Mesenchymal stem cell (in vitro differentiated cells and primary cell): ENCODE measurements around the gene SOX21.

ENCODE experiments used
- DNase-seq: peaks from one replicate; pipeline ENCODE4 v3.0.0-alpha.2; 2013
- H2AFZ ChIP-seq: one replicate; pipeline ENCODE4 v1.6.1; 2013; ENCODE audit warnings: low read depth, mild to moderate bottlenecking, control low read depth, inconsistent platforms, low read length, moderate library complexity
- H2AK5ac ChIP-seq: 2 replicates; pipeline ENCODE4 v1.6.1; 2013; ENCODE audit warnings: low read length, moderate library complexity, mild to moderate bottlenecking, inconsistent platforms; ENCODE audit not compliant: severe bottlenecking
- H2BK120ac ChIP-seq: one replicate; pipeline ENCODE4 v1.6.1; 2013; ENCODE audit warnings: low read depth, mild to moderate bottlenecking, inconsistent platforms, low read length, moderate library complexity
- H2BK12ac ChIP-seq, 2 experiments: one replicate each; pipeline ENCODE4 v1.6.1; 2013; ENCODE audit warnings: inconsistent platforms in 2 of 2, low read length in 2 of 2, mild to moderate bottlenecking in 2 of 2, moderate library complexity in 2 of 2, control low read depth in 1 of 2
- H2BK15ac ChIP-seq: one replicate; pipeline ENCODE4 v1.6.1; 2013; ENCODE audit warnings: mild to moderate bottlenecking, low read depth, inconsistent platforms; ENCODE audit not compliant: poor library complexity, severe bottlenecking
- H2BK5ac ChIP-seq: 2 replicates; pipeline ENCODE4 v1.6.1; 2013; ENCODE audit warnings: low read depth, mild to moderate bottlenecking, low read length, control low read depth, inconsistent platforms; ENCODE audit not compliant: poor library complexity, severe bottlenecking
- H3K14ac ChIP-seq, 2 experiments: one replicate each; pipeline ENCODE4 v1.6.1; 2013; ENCODE audit warnings: inconsistent platforms in 2 of 2, low read length in 2 of 2, control low read depth in 1 of 2, mild to moderate bottlenecking in 1 of 2, moderate library complexity in 1 of 2
- H3K18ac ChIP-seq, 2 experiments: one replicate each; pipeline ENCODE4 v1.6.1; 2013; ENCODE audit warnings: inconsistent platforms in 2 of 2, low read length in 2 of 2, control low read depth in 1 of 2, low read depth in 1 of 2, mild to moderate bottlenecking in 1 of 2
- H3K23ac ChIP-seq, 2 experiments: one replicate each; pipeline ENCODE4 v1.6.1; 2013; ENCODE audit warnings: inconsistent platforms in 2 of 2, low read length in 2 of 2, mild to moderate bottlenecking in 2 of 2, moderate library complexity in 2 of 2, control low read depth in 1 of 2
- H3K27ac ChIP-seq: 2 replicates; pipeline ENCODE4 v1.5.1; 2013; ENCODE audit warnings: mild to moderate bottlenecking, moderate library complexity, low read length, control low read depth, inconsistent platforms; ENCODE audit not compliant: poor library complexity, severe bottlenecking
- H3K27me3 ChIP-seq, 2 experiments: 2 replicates each; pipeline versions ENCODE4 v1.6.1 to v1.7.0; 2013; ENCODE audit warnings: low read length in 2 of 2, mild to moderate bottlenecking in 2 of 2, moderate library complexity in 2 of 2, control low read depth in 1 of 2, inconsistent platforms in 1 of 2; ENCODE audit not compliant: control insufficient read depth in 1 of 2, insufficient read depth in 1 of 2
- H3K36me3 ChIP-seq, 2 experiments: 2 replicates each; pipeline versions ENCODE4 v1.6.1 to v1.7.0; 2013; ENCODE audit warnings: low read length in 2 of 2, control low read depth in 1 of 2, inconsistent platforms in 1 of 2, low read depth in 1 of 2, mild to moderate bottlenecking in 1 of 2; ENCODE audit not compliant: insufficient read depth in 2 of 2, control insufficient read depth in 1 of 2
- H3K4ac ChIP-seq, 2 experiments: one replicate each; pipeline ENCODE4 v1.6.1; 2013; ENCODE audit warnings: inconsistent platforms in 2 of 2, low read length in 2 of 2, mild to moderate bottlenecking in 2 of 2, moderate library complexity in 2 of 2, control low read depth in 1 of 2, low read depth in 1 of 2
- H3K4me1 ChIP-seq: 2 replicates; pipeline ENCODE4 v1.6.1; 2013; ENCODE audit warnings: low read depth, low read length, control low read depth; ENCODE audit not compliant: control insufficient read depth, insufficient read depth
- H3K4me2 ChIP-seq: 2 replicates; pipeline ENCODE4 v1.6.1; 2013; ENCODE audit warnings: low read length, mild to moderate bottlenecking, inconsistent platforms; ENCODE audit not compliant: poor library complexity, severe bottlenecking
- H3K4me3 ChIP-seq, 2 experiments: 2 replicates each; pipeline versions ENCODE4 v1.5.1 to v1.7.0; 2013; ENCODE audit warnings: low read length in 2 of 2, mild to moderate bottlenecking in 2 of 2, control low read depth in 1 of 2, low read depth in 1 of 2; ENCODE audit not compliant: insufficient read depth in 1 of 2
- H3K79me1 ChIP-seq: replicated peaks from 2 replicates; pipeline ENCODE4 v1.6.1; 2013; ENCODE audit warnings: mild to moderate bottlenecking, control low read depth, low read length, inconsistent platforms; ENCODE audit not compliant: poor library complexity, severe bottlenecking
- H3K9ac ChIP-seq: 2 replicates; pipeline ENCODE4 v1.7.0; 2013; ENCODE audit warnings: mild to moderate bottlenecking, low read length, moderate library complexity
- H3K9me3 ChIP-seq: 2 replicates; pipeline ENCODE4 v1.7.0; 2013; ENCODE audit warnings: mild to moderate bottlenecking, low read length; ENCODE audit not compliant: control insufficient read depth
- H4K8ac ChIP-seq: one replicate; pipeline ENCODE4 v1.6.1; 2013; ENCODE audit warnings: inconsistent platforms, mild to moderate bottlenecking, low read length, moderate library complexity
- H4K91ac ChIP-seq: one replicate; pipeline ENCODE4 v1.6.1; 2013; ENCODE audit warnings: mild to moderate bottlenecking, low read length, inconsistent platforms
- WGBS: methylation state at CpG from one replicate; pipeline ENCODE4 v1.1.7; 2013; ENCODE audit warnings: mixed read lengths; 5-methylcytosine and 5-hydroxymethylcytosine counted together

SOX21 gene

GRCh38 chr13:94678845-94679244 is 33.5 kb downstream of the SOX21 start:
- no peak overlapping the region for H3K4ac ChIP-seq
- no peak overlapping the region for H3K4me2 ChIP-seq
- H3K14ac ChIP-seq = no peak overlapping the region
- no peaks in the 10 kb centered on the region for H3K36me3 ChIP-seq
- H3K9me3 ChIP-seq = peaks cover 7% of the 10 kb centered on the region
- H2BK5ac ChIP-seq = no peak overlapping the region
- no peak overlapping the region for H2AFZ ChIP-seq
- no peak overlapping the region for H2AK5ac ChIP-seq
- 94% methylated on average over 2 of the region's 2 CpGs for WGBS
- no peak overlapping the region for H4K91ac ChIP-seq
- H4K8ac ChIP-seq = no peak overlapping the region
- peaks cover 39 to 47% of the 10 kb centered on the region in 2 experiments for H3K27me3 ChIP-seq
- H3K27ac ChIP-seq = no peak overlapping the region
- H3K23ac ChIP-seq = no peak overlapping the region
- no peak overlapping the region for H3K4me3 ChIP-seq
- H2BK12ac ChIP-seq = no peak overlapping the region
- DNase-seq = no peak
- no peak overlapping the region for H3K18ac ChIP-seq
- no peaks in the 10 kb centered on the region for H3K79me1 ChIP-seq
- H2BK120ac ChIP-seq = no peak overlapping the region
- no peak overlapping the region for H3K9ac ChIP-seq
- no peaks in the 10 kb centered on the region for H3K4me1 ChIP-seq
- no peak overlapping the region for H2BK15ac ChIP-seq

GRCh38 chr13:94677799-94678198 is 34.5 kb downstream of the SOX21 start:
- H4K91ac ChIP-seq = no peak overlapping the region
- H2AK5ac ChIP-seq = no peak overlapping the region
- H3K18ac ChIP-seq = no peak overlapping the region
- H3K14ac ChIP-seq = no peak overlapping the region
- H4K8ac ChIP-seq = no peak overlapping the region
- H3K23ac ChIP-seq = no peak overlapping the region
- H3K27ac ChIP-seq = no peak overlapping the region
- H3K79me1 ChIP-seq = no peaks in the 10 kb centered on the region
- H2BK5ac ChIP-seq = no peak overlapping the region
- H3K36me3 ChIP-seq = no peaks in the 10 kb centered on the region
- H2BK120ac ChIP-seq = no peak overlapping the region
- H2BK12ac ChIP-seq = no peak overlapping the region
- peaks cover 31 to 46% of the 10 kb centered on the region in 2 experiments for H3K27me3 ChIP-seq
- no peak overlapping the region for H3K4me2 ChIP-seq
- 75% methylated on average over 2 of the region's 2 CpGs for WGBS
- no peak overlapping the region for H3K4me3 ChIP-seq
- H3K4me1 ChIP-seq = no peaks in the 10 kb centered on the region
- H2BK15ac ChIP-seq = no peak overlapping the region
- no peak for DNase-seq
- no peak overlapping the region for H3K9ac ChIP-seq
- H3K4ac ChIP-seq = no peak overlapping the region
- H3K9me3 ChIP-seq = peaks cover 7% of the 10 kb centered on the region
- H2AFZ ChIP-seq = no peak overlapping the region

GRCh38 chr13:94674609-94675348 is 37.6 kb downstream of the SOX21 start:
- Histone ChIP-seq H2BK120ac (no peak overlapping the region), H2AFZ (no peak overlapping the region), H3K27me3 (peaks cover 23 to 35% of the 10 kb centered on the region in 2 experiments), H2BK5ac (no peak overlapping the region), H3K36me3 (no peaks in the 10 kb centered on the region), H3K4me2 (no peak overlapping the region), H2BK15ac (no peak overlapping the region), H3K9me3 (peaks cover 7% of the 10 kb centered on the region), H4K91ac (no peak overlapping the region), H4K8ac (no peak overlapping the region), H3K79me1 (no peaks in the 10 kb centered on the region), H3K4me1 (no peaks in the 10 kb centered on the region), H3K4me3 (no peak overlapping the region), H3K27ac (no peak overlapping the region), H2AK5ac (no peak overlapping the region), H2BK12ac (no peak overlapping the region), H3K14ac (no peak overlapping the region), H3K18ac (no peak overlapping the region), H3K9ac (no peak overlapping the region), H3K23ac (no peak overlapping the region), H3K4ac (no peak overlapping the region)
- peak; percentile 41 for DNase-seq
- WGBS = 10% methylated on average over 5 of the region's 5 CpGs

- no peak overlapping the region for H4K8ac ChIP-seq
Measured at GRCh38 chr13:94673851-94674250, 38.5 kb downstream of the SOX21 start.

More at GRCh38 chr13:94673851-94674250, 38.5 kb downstream of the SOX21 start:
- Histone ChIP-seq H3K23ac (no peak overlapping the region), H3K79me1 (no peaks in the 10 kb centered on the region), H3K9me3 (peaks cover 1% of the 10 kb centered on the region), H2BK15ac (no peak overlapping the region), H3K9ac (no peak overlapping the region), H3K4me2 (no peak overlapping the region), H2AFZ (no peak overlapping the region), H3K18ac (no peak overlapping the region), H3K4me1 (no peaks in the 10 kb centered on the region), H3K4ac (no peak overlapping the region), H3K14ac (no peak overlapping the region), H2BK12ac (no peak overlapping the region), H4K91ac (no peak overlapping the region), H2AK5ac (no peak overlapping the region), H3K27me3 (peaks cover 17 to 38% of the 10 kb centered on the region in 2 experiments), H3K4me3 (no peak overlapping the region), H2BK120ac (no peak overlapping the region), H3K27ac (no peak overlapping the region), H2BK5ac (no peak overlapping the region), H3K36me3 (no peaks in the 10 kb centered on the region)
- DNase-seq = no peak
- 76% methylated on average over 4 of the region's 5 CpGs for WGBS
